Fibroblast of pulmonary artery (primary cell): ENCODE data around the gene KIAA1549.

Experiments used
- DNase-seq: peaks from one replicate; pipeline ENCODE4 v3.0.0-alpha.2; 2010; ENCODE audit warnings: low read depth
- H3K4me3 ChIP-seq: replicated peaks from 2 replicates; pipeline ENCODE4 v1.5.1; 2011; ENCODE audit warnings: low read depth, mild to moderate bottlenecking, control low read depth, low read length, moderate library complexity
- CTCF ChIP-seq: IDR thresholded peaks from 2 replicates; pipeline ENCODE4 v1.5.1; 2011; ENCODE audit warnings: mild to moderate bottlenecking, control low read depth, low read length, inconsistent platforms; ENCODE audit errors: missing control alignments

The KIAA1549 gene

GRCh38 chr7:138842111-138842510 is 139.1 kb downstream of the KIAA1549 start:
- H3K4me3 ChIP-seq = no peak overlapping the region
- peak; percentile 33 for DNase-seq
- no peak for TF ChIP-seq CTCF

- no peak overlapping the region for H3K4me3 ChIP-seq
- DNase-seq = no peak
- TF ChIP-seq CTCF = no peak
Measured at GRCh38 chr7:138838166-138838565, 143.0 kb downstream of the KIAA1549 start.

GRCh38 chr7:138837627-138838026 is 143.6 kb downstream of the KIAA1549 start:
- H3K4me3 ChIP-seq = no peak overlapping the region
- DNase-seq = peak; percentile 52
- TF ChIP-seq CTCF = no peak

- no peak for TF ChIP-seq CTCF
Measured at GRCh38 chr7:138835087-138835486, 146.1 kb downstream of the KIAA1549 start.

GRCh38 chr7:138834583-138834982 is 146.6 kb downstream of the KIAA1549 start:
- no peak overlapping the region for H3K4me3 ChIP-seq
- DNase-seq = no peak
- TF ChIP-seq CTCF = no peak

More at GRCh38 chr7:138835087-138835486, 146.1 kb downstream of the KIAA1549 start:
- H3K4me3 ChIP-seq = no peak overlapping the region
- DNase-seq = no peak

- DNase-seq = no peak
- H3K4me3 ChIP-seq = no peak overlapping the region
- TF ChIP-seq CTCF = no peak
Measured at GRCh38 chr7:138833596-138833995, 147.6 kb downstream of the KIAA1549 start.

GRCh38 chr7:138832966-138833365 is 148.2 kb downstream of the KIAA1549 start:
- DNase-seq = no peak

More at GRCh38 chr7:138832966-138833365, 148.2 kb downstream of the KIAA1549 start:
- H3K4me3 ChIP-seq = no peak overlapping the region
- no peak for TF ChIP-seq CTCF
